HG03565 (cell line): ENCODE data around the gene ALOX5.
A peak's percentile ranks its signal among the peaks of the same experiment; 100 is the strongest.
"Not testable (repeated sequence)": the region's sequence is repeated elsewhere in the genome, so short reads cannot be mapped to it uniquely, and the experiment has no call there.

Experiments
- ATAC-seq: cut with Tn5 transposase; IDR thresholded peaks from one replicate; pipeline ENCODE4 v1.9.1; 2021; ENCODE audit warnings: mild to moderate bottlenecking, moderate library complexity; ENCODE audit not compliant: unreplicated experiment

ALOX5 gene

DNA sequence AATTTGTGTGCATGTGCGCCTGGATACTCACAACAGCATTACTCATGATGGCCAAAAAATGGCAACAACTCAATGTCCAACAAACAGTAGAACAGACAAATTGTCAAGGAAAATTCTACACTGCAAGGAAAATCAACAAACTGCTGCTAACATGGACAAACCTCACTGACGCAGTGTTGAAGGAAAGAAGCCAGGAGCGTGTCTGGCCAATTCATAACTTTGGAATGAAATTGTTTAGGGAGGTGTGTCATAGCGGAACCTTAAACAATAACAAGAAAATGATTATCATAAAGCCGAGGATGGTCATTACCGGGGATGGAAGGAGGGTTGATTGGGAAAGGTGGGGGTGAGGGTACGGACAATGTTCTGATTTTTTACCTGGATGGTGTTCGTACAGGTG, 29.1 kb downstream of the ALOX5 start:
- no peak for ATAC-seq

DNA sequence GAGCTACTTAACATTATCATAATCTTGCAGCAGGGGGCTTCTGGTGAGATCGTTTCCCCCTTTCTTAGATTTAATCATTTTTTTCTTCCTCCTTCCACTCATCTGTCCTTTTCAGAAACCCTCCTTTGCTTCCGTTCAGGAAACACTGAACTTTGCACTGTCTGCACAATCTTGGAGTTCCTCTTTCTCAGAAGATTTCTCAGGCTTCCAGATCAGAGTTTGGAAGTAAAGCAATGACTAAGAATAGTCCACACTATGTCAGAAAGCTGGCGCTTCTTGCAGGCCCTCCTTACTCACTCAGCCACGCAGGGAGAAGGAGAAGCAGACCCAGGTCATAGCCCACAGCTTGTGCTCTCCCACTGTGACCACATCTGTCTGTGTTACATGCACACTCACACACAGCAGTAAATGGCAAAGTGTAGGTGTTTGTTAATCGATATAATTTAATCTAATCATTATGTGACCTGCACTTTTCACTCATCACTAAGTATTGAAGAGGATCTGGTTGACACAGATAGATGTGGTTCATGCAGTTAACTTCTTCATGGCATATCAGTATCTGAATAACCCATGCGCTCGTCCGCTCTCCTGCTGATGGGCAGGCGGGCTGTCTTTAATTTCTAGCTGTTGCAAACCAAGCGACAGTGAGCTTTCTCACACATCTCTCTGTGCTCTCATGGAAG, 30.2 kb downstream of the ALOX5 start:
- ATAC-seq, result no peak

GRCh38 chr10:45404770-45405120, 30.7 kb downstream of the ALOX5 start:
- no peak for ATAC-seq

- ATAC-seq, result no peak
Measured at GRCh38 chr10:45407542-45407941, 33.5 kb downstream of the ALOX5 start.

GRCh38 chr10:45408421-45409319, 34.7 kb downstream of the ALOX5 start:
- no peak for ATAC-seq

GRCh38 chr10:45409347-45409746, 35.3 kb downstream of the ALOX5 start:
- ATAC-seq, result not testable (repeated sequence)

GRCh38 chr10:45409782-45410181, 35.8 kb downstream of the ALOX5 start:
- ATAC-seq, result no peak

DNA sequence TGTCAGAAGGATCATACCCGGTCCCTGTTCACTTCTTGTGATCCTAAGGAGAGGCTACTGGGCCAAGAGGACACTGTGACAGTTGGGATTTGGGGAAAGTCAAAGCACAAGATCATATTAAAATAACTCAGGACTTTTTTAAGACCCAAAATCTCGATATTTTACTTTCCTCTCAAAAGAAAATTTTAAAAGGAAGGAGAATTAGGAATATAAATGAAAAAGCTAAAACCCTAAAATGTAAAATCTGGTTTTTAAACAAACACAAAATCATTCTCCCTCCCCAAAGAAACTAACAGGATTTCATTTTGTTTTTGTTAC, 36.4 kb downstream of the ALOX5 start:
- ATAC-seq, result no peak

- ATAC-seq, result no peak
Measured at GRCh38 chr10:45410807-45411606, 37.0 kb downstream of the ALOX5 start.

DNA sequence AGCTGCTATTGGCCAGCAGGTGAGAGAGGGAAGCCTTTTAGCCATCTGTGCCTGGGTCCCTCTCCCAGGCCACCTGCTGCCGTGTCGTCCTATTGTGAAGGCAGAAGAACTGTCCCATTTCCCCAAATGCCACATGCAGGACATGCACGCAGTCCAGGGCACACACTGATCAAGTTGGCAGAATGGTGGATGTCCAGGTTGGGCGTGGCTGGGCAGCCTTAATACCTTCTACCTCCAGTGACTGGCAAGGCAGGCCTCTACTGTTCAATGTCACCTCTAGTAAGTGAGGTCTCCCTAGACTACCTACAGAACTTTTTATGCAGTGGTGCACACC, 37.6 kb downstream of the ALOX5 start:
- ATAC-seq, result no peak

DNA sequence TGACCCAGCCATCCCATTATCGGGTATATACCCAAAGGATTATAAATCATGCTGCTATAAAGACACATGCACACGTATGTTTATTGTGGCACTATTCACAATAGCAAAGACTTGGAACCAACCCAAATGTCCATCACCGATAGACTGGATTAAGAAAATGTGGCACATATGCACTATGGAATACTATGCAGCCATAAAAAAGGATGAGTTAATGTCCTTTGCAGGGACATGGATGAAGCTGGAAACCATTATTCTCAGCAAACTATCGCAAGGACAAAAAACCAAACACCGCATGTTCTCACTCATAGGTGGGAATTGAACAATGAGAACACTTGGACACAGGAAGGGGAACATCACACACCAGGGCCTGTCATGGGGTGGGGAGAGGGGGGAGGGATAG, 41.0 kb downstream of the ALOX5 start:
- ATAC-seq, result not testable (repeated sequence)

DNA sequence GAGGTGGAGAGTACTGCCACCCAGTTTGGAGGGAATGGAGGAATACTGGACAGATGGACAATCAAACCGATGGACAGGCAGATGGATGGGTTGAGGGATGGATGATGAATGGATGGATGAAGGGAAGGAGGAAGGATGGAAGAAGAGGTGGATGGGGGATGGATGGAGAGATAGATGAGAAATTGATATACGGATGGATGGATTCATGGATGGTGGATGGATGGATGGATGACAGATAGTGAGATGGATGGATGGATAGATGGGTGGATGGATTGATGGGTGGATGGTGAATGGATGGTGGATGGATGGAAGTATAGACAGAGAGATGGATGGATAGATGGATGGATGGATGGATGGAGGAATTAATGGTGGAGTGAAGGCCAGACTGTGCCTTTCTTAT, 42.6 kb downstream of the ALOX5 start:
- no peak for ATAC-seq

DNA sequence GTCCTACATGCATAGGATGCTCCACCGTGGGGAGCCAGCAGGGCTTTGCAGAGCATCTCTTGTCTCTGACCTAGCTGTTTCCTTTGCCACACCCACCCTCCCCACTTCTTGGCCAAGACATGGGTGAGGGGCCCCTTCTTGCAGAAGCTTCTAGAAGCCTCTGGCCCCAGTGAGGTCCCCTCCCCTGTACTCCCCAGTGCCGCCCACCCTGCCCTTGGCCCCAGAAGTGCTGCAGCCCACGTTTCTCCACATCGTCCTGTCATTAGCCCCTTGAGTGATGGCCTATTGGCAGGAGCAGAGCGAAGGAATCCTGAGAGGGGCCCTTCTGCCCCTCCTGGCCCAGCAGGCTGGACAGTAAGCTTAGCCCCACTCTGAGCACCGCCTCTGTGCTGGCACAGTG, 43.7 kb downstream of the ALOX5 start:
- ATAC-seq, result no peak

DNA sequence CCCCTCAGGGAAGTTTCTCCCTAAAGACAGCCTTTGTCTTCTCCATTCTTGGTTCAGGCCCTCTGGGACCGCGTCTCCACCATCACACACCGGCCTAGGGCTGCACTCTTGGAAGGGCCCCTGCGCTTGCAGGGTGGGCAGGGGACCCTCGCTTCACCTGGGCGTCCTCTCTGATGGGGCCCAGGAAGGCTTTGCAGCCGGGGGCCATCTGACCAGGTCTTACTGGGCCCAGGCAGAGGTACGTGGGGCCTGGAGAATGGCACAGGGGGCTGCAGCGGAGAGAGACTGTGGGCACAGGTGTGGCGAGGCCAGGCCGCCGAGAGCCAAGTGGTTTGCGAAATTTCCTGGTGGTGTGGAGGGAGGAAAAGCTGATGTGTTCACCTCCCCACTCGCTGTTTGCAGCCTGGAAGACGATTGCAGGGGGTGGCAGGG, 44.4 kb downstream of the ALOX5 start:
- no peak for ATAC-seq

GRCh38 chr10:45418849-45419675, 45.0 kb downstream of the ALOX5 start:
- peak; percentile 32 for ATAC-seq

GRCh38 chr10:45419676-45420025, 45.6 kb downstream of the ALOX5 start:
- ATAC-seq, result no peak

DNA sequence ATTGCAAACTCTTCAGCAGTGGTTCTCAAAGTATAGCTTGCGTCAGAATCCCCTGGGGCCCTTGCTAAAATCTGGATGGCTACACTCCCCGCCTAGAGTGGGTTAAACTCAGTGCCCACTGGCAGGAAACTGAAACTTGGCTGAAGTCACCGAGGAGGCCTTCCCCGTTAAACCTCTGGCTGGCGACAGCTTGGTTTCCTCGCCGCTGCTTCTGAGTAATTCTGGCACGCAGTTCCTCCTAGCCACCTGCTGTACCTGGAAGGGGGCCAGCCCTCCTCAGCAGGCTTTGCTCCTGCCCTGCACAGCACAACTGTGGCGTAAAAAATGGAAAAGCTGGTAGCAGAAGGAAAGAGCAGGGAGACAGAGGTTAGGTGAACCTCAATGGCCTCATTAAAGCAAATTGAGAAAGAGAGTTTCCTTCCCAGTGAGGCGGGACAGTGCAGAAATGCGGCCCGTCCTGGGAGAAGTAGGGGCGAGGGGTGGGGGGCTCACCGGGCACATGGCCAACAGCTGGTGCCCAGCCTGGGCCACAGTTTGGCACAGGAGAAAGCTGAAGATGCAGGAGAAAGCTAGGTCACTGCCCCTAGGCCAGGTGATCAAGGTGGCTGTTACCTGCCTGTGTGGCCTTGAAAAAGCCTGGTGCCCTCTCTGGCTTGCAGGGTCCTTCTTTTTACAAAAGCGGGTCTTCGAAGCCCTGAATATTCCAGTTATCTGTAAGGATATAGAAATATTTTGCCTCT, 46.6 kb downstream of the ALOX5 start:
- ATAC-seq, result peak; percentile 62

GRCh38 chr10:45421221-45422097, 47.4 kb downstream of the ALOX5 start:
- no peak for ATAC-seq

DNA sequence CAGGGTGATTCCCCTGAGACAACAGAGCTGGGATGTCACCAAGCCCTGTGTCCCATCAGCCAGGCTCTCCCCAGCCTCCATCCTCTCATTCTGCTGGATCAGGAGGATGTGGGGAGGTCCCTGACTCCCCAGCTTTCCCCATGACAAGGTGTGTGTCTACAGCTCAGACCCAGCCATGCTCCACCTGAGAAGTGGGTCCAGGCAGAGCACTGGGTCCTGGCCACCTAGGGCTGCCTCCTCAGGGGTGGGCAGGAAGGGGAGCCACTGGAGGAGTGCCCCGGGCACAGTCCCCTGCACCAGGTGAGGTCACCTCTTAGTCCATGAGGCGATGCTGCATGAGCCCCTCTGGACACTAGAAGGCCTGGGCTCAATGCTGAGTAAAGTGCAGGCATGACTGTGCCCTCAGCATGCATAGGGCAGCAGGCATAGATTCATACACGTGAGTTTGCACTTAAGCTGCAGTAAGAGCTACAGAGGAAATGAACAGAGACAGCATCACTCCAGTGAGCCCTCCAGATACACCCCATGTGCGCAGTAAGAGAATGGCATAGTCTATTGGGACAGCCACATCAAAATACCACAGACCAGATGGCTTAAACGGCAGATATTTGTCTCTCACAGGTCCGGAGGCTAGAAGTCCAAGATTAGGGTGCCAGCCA, 48.3 kb downstream of the ALOX5 start:
- ATAC-seq, result no peak
